ENCODE data around the gene APPL2.

DNA sequence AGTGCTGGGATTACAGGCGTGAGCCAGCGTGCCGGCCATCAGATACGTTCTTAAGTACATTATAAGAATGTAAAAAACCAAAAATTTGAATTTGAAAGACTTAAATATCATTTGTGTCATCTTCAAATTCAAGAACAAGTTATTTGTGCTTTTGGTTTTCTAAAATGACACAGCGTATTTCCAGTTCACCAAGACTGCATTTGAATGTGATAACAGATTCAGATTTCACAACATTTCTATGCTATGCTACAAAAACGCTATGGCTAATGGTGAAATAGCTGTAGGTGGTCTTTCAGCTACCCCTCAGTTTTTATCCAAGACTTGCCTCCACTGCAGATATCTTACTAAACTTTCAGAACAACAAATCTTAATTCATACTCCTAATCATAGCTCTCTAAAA, 46.7 kb downstream of the APPL2 start:
- TF ChIP-seq RAD21 (conservative IDR thresholded peaks at IDR 0.05 in 1 of 2, IDR thresholded peaks at IDR 0.05 in 1 of 2) (no peak), POLR2A (IDR thresholded peaks at IDR 0.05; ENCODE audit: low read length) (no peak), EP300 (IDR thresholded peaks at IDR 0.05) (no peak), CEBPB (IDR thresholded peaks at IDR 0.05) (no peak), ESRRA (IDR thresholded peaks at IDR 0.05; ENCODE audit: borderline replicate concordance, low read length) (no peak), KDM1A (IDR thresholded peaks at IDR 0.05; ENCODE audit: low read depth) (no peak), RFX5 (IDR thresholded peaks at IDR 0.05) (no peak), PHF8 (IDR thresholded peaks at IDR 0.05; ENCODE audit: borderline replicate concordance, low read depth) (no peak)
- TF ChIP-seq, protein P1, sequence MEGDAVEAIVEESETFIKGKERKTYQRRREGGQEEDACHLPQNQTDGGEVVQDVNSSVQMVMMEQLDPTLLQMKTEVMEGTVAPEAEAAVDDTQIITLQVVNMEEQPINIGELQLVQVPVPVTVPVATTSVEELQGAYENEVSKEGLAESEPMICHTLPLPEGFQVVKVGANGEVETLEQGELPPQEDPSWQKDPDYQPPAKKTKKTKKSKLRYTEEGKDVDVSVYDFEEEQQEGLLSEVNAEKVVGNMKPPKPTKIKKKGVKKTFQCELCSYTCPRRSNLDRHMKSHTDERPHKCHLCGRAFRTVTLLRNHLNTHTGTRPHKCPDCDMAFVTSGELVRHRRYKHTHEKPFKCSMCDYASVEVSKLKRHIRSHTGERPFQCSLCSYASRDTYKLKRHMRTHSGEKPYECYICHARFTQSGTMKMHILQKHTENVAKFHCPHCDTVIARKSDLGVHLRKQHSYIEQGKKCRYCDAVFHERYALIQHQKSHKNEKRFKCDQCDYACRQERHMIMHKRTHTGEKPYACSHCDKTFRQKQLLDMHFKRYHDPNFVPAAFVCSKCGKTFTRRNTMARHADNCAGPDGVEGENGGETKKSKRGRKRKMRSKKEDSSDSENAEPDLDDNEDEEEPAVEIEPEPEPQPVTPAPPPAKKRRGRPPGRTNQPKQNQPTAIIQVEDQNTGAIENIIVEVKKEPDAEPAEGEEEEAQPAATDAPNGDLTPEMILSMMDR (IDR thresholded peaks at IDR 0.05) = no peak
- TF ChIP-seq, protein P2, sequence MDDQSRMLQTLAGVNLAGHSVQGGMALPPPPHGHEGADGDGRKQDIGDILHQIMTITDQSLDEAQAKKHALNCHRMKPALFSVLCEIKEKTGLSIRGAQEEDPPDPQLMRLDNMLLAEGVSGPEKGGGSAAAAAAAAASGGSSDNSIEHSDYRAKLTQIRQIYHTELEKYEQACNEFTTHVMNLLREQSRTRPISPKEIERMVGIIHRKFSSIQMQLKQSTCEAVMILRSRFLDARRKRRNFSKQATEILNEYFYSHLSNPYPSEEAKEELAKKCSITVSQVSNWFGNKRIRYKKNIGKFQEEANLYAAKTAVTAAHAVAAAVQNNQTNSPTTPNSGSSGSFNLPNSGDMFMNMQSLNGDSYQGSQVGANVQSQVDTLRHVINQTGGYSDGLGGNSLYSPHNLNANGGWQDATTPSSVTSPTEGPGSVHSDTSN (IDR thresholded peaks at IDR 0.05) = no peak
- TF ChIP-seq, protein P3, sequence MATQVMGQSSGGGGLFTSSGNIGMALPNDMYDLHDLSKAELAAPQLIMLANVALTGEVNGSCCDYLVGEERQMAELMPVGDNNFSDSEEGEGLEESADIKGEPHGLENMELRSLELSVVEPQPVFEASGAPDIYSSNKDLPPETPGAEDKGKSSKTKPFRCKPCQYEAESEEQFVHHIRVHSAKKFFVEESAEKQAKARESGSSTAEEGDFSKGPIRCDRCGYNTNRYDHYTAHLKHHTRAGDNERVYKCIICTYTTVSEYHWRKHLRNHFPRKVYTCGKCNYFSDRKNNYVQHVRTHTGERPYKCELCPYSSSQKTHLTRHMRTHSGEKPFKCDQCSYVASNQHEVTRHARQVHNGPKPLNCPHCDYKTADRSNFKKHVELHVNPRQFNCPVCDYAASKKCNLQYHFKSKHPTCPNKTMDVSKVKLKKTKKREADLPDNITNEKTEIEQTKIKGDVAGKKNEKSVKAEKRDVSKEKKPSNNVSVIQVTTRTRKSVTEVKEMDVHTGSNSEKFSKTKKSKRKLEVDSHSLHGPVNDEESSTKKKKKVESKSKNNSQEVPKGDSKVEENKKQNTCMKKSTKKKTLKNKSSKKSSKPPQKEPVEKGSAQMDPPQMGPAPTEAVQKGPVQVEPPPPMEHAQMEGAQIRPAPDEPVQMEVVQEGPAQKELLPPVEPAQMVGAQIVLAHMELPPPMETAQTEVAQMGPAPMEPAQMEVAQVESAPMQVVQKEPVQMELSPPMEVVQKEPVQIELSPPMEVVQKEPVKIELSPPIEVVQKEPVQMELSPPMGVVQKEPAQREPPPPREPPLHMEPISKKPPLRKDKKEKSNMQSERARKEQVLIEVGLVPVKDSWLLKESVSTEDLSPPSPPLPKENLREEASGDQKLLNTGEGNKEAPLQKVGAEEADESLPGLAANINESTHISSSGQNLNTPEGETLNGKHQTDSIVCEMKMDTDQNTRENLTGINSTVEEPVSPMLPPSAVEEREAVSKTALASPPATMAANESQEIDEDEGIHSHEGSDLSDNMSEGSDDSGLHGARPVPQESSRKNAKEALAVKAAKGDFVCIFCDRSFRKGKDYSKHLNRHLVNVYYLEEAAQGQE (IDR thresholded peaks at IDR 0.05) = no peak

Data from A549 (cell line).